Occipital lobe (tissue), 2 donors: Measurements from ENCODE around the gene FAM24A. TPM values are rescaled to one million over a fixed set of nuclear protein-coding genes. Genes with fewer than 3 reads are reported as not detected.
A peak's percentile ranks its signal among the peaks of the same experiment; 100 is the strongest.

Experiments used
- DNase-seq: peaks from one replicate; lab custom pipeline; 2025; lab: John Stamatoyannopoulos, UW
- total RNA-seq: library from RNA; depleted of rRNA; stranded (reverse); fragments of >200 nt; gene quantifications from one replicate; pipeline ENCODE4 v1.2.3, GENCODE V29; 2014

Gene FAM24A
- total RNA-seq, 1 donor from 2014 or later: not detected

DNA sequence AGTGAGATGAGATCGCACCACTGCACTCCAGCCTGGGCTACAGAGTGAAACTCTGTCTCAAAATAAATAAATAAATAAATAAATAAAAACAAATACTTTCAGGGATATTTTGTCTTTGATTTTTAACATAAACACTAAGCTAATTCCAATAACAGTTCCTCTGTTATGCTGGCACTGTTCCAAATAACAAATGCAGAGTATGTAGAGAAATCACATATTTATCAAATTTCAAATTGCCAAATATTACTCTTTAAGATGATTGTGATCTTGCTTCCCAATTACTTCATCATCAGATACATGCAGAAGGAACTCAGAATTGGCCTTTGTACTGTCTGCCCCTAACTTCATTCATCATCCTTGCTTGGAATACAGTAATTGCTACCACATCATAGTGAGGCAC lies 19.7 kb downstream of the FAM24A start:
- DNase-seq: no peak

- DNase-seq: no peak
Observed at GRCh38 chr10:122931088-122931906, 20.9 kb downstream of the FAM24A start.

- no peak for DNase-seq
Observed at GRCh38 chr10:122939133-122939855, 28.9 kb downstream of the FAM24A start.

DNA sequence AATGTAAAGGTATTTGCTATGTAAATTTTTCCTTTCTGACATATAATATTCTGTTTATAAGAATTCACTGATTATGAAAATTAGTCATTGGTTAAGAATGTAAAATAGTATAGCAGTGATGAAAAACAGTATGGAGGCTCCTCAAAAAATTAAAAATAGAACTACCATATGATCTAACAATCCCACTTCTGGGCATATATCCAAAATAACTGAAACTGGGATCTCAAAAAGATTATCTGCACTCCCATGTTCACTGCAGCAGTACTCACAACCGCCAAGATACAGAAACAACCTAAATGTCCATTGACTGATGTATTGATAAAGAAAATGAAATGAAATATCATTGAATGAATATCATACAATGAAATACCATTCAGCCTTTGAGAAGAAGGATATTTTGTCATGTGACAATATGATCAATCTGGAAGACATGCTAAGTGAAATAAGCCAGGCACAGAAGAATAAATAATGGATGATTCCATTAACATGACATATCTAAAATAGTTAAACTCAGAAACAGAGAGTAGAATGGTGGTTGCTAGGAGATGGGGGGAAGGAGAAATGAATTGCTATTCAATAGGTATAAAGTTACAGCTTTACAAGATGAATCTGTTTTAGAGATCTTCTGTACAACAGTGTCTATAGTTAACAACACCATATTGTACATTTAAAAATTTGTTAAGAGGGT lies 29.6 kb downstream of the FAM24A start:
- DNase-seq: no peak

DNA sequence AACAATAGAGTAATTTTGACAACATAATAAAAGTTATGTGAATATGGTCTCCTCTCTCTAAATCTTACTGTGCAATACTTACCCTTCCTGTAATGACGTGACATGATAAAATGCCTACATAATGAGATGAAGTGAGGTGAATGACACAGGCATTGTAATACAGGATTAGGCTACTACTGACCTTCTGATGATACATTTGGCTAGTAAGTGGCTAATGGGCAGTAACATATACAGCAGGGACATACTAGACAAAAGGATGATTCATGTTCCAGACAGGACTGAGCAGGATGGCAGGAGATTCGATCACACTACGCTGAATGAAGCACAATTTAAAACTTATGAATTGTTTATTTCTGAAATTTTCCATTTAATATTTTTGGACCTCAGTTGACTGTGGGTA lies 38.9 kb downstream of the FAM24A start:
- DNase-seq: no peak

DNA sequence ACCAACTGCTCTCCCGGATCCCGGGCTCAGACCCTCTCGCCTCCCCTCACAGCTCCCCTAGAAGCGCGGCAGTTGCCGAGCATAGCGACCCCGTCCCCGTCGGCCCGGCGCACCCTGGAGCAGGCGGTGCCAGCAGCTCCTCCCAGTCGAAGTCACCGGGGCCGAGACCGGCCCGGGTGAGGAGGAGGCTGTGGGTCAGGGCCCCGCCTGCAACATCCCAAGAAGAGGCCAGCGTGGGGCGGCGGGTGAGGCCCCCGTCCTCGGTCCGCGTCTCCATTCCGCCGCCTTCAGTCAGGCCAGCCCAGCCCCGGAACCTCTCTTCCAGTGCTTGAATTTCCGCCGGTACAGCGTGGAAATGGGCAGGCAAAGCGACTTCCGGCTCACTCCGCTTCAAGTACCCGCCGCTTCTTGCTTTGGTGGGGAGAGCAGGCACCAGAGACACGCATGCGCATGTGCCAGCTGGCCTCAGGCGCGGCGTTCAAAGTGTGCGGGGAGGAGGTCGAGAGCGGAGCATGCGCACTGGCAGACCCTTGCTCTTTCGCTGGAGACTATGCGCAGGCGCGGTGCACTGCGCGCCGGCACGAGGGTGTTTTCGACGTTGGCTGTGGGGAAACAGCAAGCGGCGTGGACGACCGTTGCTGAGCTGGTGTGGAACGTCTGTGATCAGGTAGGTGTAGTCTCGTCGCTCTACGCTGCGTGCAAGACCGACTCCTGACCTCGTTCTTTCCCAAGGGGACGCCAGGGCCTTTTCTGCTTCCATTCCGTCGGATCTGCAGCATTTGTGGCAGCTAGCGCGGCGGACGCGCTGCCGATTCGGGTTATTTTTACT lies 43.7 kb downstream of the FAM24A start, which contains the start of gene C10orf88:
Gene C10orf88, minus strand, starts transcription at position 326 of the 829 bp plus-strand sequence. Its CDS starts 49 bp downstream, at position 277.
- DNase-seq: peak; percentile 94

- DNase-seq: no peak
Observed at GRCh38 chr10:122954731-122955050, 44.3 kb downstream of the FAM24A start.

GRCh38 chr10:122955892-122956291 lies 45.5 kb downstream of the FAM24A start:
- DNase-seq: no peak

DNA sequence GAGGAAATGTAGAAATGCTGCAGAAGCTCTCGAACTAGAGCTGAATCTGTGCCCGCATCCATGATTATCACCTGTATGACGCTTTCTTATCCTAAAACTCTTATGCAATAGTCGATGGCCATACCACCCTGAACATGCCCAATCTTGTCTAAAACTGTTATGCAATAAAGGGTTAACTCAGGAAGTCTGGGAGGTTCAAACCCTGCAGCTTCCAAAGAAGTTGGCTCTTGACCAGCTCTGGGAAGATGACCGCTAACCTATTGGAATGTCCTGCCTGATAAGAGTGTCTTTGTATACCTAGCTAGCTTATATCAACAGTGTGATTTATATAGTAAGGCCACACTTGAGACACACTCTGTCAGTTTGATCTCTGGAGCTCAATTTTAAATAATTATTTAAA lies 47.1 kb downstream of the FAM24A start:
- DNase-seq: no peak

DNA sequence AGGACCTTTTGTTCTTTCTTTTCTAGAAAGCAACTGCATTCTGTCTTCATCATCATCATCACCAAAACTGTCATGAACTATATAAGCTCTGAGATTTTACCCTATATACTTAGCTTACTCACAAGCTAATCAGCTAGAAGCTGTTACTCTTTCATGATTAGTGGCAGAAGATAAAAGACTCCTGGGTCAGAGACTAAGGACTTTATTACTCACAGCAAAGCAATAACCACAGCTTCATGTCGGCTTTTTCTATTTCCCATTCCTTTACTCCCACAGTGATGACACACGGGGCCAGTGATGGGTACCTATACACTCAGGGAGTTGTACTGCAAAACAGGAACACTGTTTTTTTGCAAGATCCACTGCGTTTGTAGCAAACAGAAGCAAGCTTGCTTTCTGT lies 52.0 kb downstream of the FAM24A start:
- DNase-seq: no peak

Other genes starting within 250 kb of the FAM24A start
- not detected for gene C10orf120, start 210.8 kb upstream of the FAM24A start, total RNA-seq
- 0.31 TPM for gene CUZD1, start 64.8 kb upstream of the FAM24A start, total RNA-seq
- gene FAM24B, start 31.0 kb upstream of the FAM24A start, total RNA-seq: 3.9 TPM
- 31.8 TPM for gene C10orf88, start 43.6 kb downstream of the FAM24A start, total RNA-seq
- gene PSTK, start 69.8 kb downstream of the FAM24A start, total RNA-seq: 12.9 TPM
- 13.4 TPM for gene IKZF5, start 98.2 kb downstream of the FAM24A start, total RNA-seq
- 14.5 TPM for gene ACADSB, start 98.4 kb downstream of the FAM24A start, total RNA-seq
- not detected for gene HMX3, start 225.4 kb downstream of the FAM24A start, total RNA-seq
- gene HMX2, start 237.5 kb downstream of the FAM24A start, total RNA-seq: not detected
- gene BUB3, start 243.8 kb downstream of the FAM24A start, total RNA-seq: 112 TPM